ENCODE data around the gene TECTB.

Gene TECTB

GRCh38 chr10:112307358-112308124 is 24.3 kb downstream of the TECTB start:
- H3K27ac ChIP-seq: no peak overlapping the region
- TF ChIP-seq ZFX (IDR thresholded peaks at IDR 0.05): no peak
- peak; percentile 98 for TF ChIP-seq CTCF (conservative IDR thresholded peaks at IDR 0.05)

GRCh38 chr10:112308125-112308502 is 24.9 kb downstream of the TECTB start:
- TF ChIP-seq CTCF (conservative IDR thresholded peaks at IDR 0.05) (peak; percentile 46), ZFX (IDR thresholded peaks at IDR 0.05) (no peak)
- no peak overlapping the region for H3K27ac ChIP-seq

GRCh38 chr10:112311481-112311880 is 28.3 kb downstream of the TECTB start:
- no peak for TF ChIP-seq CTCF (conservative IDR thresholded peaks at IDR 0.05)
- TF ChIP-seq ZFX (IDR thresholded peaks at IDR 0.05): no peak
- no peak overlapping the region for H3K27ac ChIP-seq

GRCh38 chr10:112313234-112313633 is 30.0 kb downstream of the TECTB start:
- TF ChIP-seq ZFX (IDR thresholded peaks at IDR 0.05) (no peak), CTCF (conservative IDR thresholded peaks at IDR 0.05) (no peak)
- H3K27ac ChIP-seq: no peak overlapping the region

- no peak overlapping the region for H3K27ac ChIP-seq
- no peak for TF ChIP-seq ZFX (IDR thresholded peaks at IDR 0.05)
- TF ChIP-seq CTCF (conservative IDR thresholded peaks at IDR 0.05): no peak
Measured at GRCh38 chr10:112313911-112314310, 30.7 kb downstream of the TECTB start.

GRCh38 chr10:112314822-112315474 is 31.7 kb downstream of the TECTB start:
- no peak overlapping the region for H3K27ac ChIP-seq
- peak; percentile 96 for TF ChIP-seq CTCF (conservative IDR thresholded peaks at IDR 0.05)
- TF ChIP-seq ZFX (IDR thresholded peaks at IDR 0.05): no peak

GRCh38 chr10:112327678-112328077 is 44.5 kb downstream of the TECTB start:
- no peak for TF ChIP-seq ZFX (IDR thresholded peaks at IDR 0.05)
- TF ChIP-seq CTCF (conservative IDR thresholded peaks at IDR 0.05): no peak
- H3K27ac ChIP-seq: no peak overlapping the region

All from C4-2B (cell line).